RWPE1 (cell line): ENCODE results near the gene ZNF219.

Experiments used
- CTCF ChIA-PET: fragments of 350-600 bp; sonication (Branson Sonifier 250); formaldehyde crosslinking; extraction: SDS; loops from one replicate; lab custom pipeline; 2021; lab: Yijun Ruan, JAX
- POLR2A ChIA-PET: fragments of 400-600 bp; formaldehyde crosslinking; extraction: SDS; loops from one replicate; lab custom pipeline; 2020; ENCODE audit warnings: antibody characterized with exemption; ENCODE audit not compliant: low non-redundant PET; lab: Yijun Ruan, JAX
- DNase-seq: peaks from one replicate; pipeline ENCODE4 v3.0.0; 2012; ENCODE audit warnings: low spot score
- H3K27ac ChIP-seq: fragments of 450-650 bp; 2 replicates; pipeline ENCODE4 v1.5.1; 2017
- CTCF ChIP-seq: fragments of 450-650 bp; conservative IDR thresholded peaks from 2 replicates; pipeline ENCODE4 v1.5.1; 2017; ENCODE audit warnings: low read depth, mild to moderate bottlenecking

Gene ZNF219

GRCh38 chr14:21087294-21088091 is 11.0 kb downstream of the ZNF219 start:
- no peak overlapping the region for H3K27ac ChIP-seq
- CTCF ChIA-PET: interaction anchor here (0.7 to 2.1 kb wide), 3 partner anchors 17 to 36 kb away, joined by 3 to 7 read pairs (median 6); no protein-coding TSS in a partner anchor
- TF ChIP-seq CTCF: no peak
- POLR2A ChIA-PET: no interaction called here
- DNase-seq: no peak

GRCh38 chr14:21086908-21087293 is 11.6 kb downstream of the ZNF219 start:
- no peak for TF ChIP-seq CTCF
- H3K27ac ChIP-seq: no peak overlapping the region
- POLR2A ChIA-PET: no interaction called here
- CTCF ChIA-PET: interaction anchor here (0.7 to 1.6 kb wide), 3 partner anchors 12 to 36 kb away, joined by 3 to 6 read pairs (median 3); no protein-coding TSS in a partner anchor
- no peak for DNase-seq

- ChIA-PET CTCF (interaction anchor here (1.6 kb wide), 1 partner anchor 10 kb away, joined by 3 read pairs; no protein-coding TSS in a partner anchor), POLR2A (no interaction called here)
- TF ChIP-seq CTCF: no peak
- H3K27ac ChIP-seq: 0 out of 2 replicates have a peak overlapping the region, but pooled peaks have one; percentile 19
- DNase-seq: no peak
Observed at GRCh38 chr14:21084998-21085853, 13.2 kb downstream of the ZNF219 start.

- H3K27ac ChIP-seq: no peak overlapping the region
- no peak for DNase-seq
- POLR2A ChIA-PET: no interaction called here
- CTCF ChIA-PET: interaction anchor here (0.9 kb wide), 1 partner anchor 8 kb away, joined by 6 read pairs; no protein-coding TSS in a partner anchor
- TF ChIP-seq CTCF: no peak
Observed at GRCh38 chr14:21084396-21084795, 14.1 kb downstream of the ZNF219 start.

GRCh38 chr14:21083565-21084325 is 14.7 kb downstream of the ZNF219 start:
- POLR2A ChIA-PET: no interaction called here
- H3K27ac ChIP-seq: 0 out of 2 replicates have a peak overlapping the region, but pooled peaks have one; percentile 8
- CTCF ChIA-PET: interaction anchor here (0.6 to 0.9 kb wide), 2 partner anchors 9 to 35 kb away, joined by 4 to 6 read pairs; no protein-coding TSS in a partner anchor
- no peak for TF ChIP-seq CTCF
- DNase-seq: no peak
